GM12801 (cell line): Measurements from ENCODE around the gene TLL1.

Source experiments
- TF ChIP-seq, protein P1 (sequence below): IDR thresholded peaks from one replicate; pipeline ENCODE4 v1.5.1; 2011; ENCODE audit warnings: control low read depth; ENCODE audit not compliant: insufficient read length; ENCODE audit errors: extremely low read depth

TLL1 gene

GRCh38 chr4:165872461-165873297 is at the start of gene TLL1:
TSS of gene TLL1 (plus strand) at chr4:165873237. CDS start at chr4:165873905, 668 bp downstream.
- TF ChIP-seq, protein P1, sequence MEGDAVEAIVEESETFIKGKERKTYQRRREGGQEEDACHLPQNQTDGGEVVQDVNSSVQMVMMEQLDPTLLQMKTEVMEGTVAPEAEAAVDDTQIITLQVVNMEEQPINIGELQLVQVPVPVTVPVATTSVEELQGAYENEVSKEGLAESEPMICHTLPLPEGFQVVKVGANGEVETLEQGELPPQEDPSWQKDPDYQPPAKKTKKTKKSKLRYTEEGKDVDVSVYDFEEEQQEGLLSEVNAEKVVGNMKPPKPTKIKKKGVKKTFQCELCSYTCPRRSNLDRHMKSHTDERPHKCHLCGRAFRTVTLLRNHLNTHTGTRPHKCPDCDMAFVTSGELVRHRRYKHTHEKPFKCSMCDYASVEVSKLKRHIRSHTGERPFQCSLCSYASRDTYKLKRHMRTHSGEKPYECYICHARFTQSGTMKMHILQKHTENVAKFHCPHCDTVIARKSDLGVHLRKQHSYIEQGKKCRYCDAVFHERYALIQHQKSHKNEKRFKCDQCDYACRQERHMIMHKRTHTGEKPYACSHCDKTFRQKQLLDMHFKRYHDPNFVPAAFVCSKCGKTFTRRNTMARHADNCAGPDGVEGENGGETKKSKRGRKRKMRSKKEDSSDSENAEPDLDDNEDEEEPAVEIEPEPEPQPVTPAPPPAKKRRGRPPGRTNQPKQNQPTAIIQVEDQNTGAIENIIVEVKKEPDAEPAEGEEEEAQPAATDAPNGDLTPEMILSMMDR, result no peak

GRCh38 chr4:165826166-165826565 is 46.9 kb upstream of the TLL1 start:
- TF ChIP-seq, protein P1, result no peak

GRCh38 chr4:165827018-165827417 is 46.0 kb upstream of the TLL1 start:
- TF ChIP-seq, protein P1, result no peak

DNA sequence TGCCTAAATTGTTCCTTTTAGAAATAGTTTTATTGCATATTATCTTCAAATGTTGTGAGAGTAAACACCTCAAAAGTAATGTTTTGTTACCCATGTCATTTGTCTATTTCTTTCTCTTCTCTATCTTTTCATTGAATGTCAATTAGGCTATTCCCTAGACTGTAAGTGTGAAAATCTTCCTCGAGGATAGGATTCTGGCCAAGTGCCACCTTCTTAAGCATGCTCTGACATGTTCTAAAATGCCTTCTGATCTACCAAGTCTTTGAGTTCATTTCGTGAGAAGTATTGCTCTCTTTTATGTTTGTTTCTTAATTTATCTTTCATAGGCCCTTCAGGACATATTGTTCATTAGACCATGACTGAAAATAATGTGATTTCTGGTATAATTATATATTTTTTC is 44.1 kb upstream of the TLL1 start:
- TF ChIP-seq, protein P1, result no peak

GRCh38 chr4:165834116-165834515 is 38.9 kb upstream of the TLL1 start:
- TF ChIP-seq, protein P1, result no peak

- TF ChIP-seq, protein P1, result no peak
Observed at GRCh38 chr4:165838575-165838974, 34.5 kb upstream of the TLL1 start.

- TF ChIP-seq, protein P1, result no peak
Observed at GRCh38 chr4:165839615-165840333, 33.3 kb upstream of the TLL1 start.
